ENCODE results near the gene NR5A1.

NR5A1 gene

DNA sequence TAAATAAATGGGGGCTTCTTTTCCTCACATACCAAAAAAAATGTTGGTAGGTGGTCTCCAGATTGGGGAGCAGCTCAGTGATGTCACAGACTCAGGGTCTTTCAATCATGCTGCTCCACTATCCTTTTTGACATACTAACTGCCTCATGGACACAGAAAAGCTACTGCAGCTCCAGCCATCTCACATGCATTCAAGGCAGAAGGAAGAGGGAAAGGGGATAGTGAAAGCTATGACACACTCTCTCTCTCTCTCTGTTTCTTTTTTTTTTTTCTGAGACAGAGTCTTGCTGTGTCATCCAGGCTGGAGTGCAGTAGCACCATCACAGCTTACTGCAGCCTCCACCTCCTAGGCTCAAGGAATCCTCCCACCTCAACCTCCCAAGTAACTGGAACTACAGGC lies 64.8 kb downstream of the NR5A1 start:
- H3K79me2 ChIP-seq (ENCODE audit: insufficient read depth, low read length) = no peaks in the 10 kb centered on the region
- TF ChIP-seq EZH2phosphoT487 (conservative IDR thresholded peaks at IDR 0.05; ENCODE audit: low read length) (no peak), CTCF (IDR thresholded peaks at IDR 0.05; ENCODE audit: insufficient read depth, low read length, poor library complexity, severe bottlenecking) (no peak)

DNA sequence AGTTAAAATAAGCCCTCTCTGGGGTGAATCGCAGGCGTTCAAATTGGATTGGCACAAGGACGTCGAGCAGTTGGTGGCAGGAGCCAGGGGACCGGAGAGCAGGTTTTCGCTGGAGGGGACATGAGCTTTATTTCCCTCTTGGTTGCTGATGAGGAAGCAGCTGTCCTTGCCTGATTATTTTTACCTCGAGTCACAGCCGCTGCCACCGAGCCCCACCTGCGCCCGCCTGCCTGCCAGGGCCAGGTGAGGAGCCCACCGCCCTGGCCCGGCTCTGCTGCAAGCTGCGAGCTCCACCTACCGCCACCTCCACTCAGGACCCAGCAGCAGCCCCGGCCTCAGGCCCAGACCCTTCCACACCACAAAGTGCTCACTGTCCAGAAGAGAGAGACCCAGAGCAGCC lies 65.9 kb downstream of the NR5A1 start:
- no peak overlapping the region for H3K9ac ChIP-seq (ENCODE audit: low read length)
- H3K27ac ChIP-seq (ENCODE audit: low read depth, low read length) = no peak overlapping the region
- H3K4me2 ChIP-seq (ENCODE audit: low read depth, low read length, poor library complexity, severe bottlenecking) = no peak overlapping the region

More for the DNA sequence above, 64.8 kb downstream of the NR5A1 start:
- no peaks in the 10 kb centered on the region for H3K27me3 ChIP-seq (ENCODE audit: low read length)
- H3F3A ChIP-seq (ENCODE audit: insufficient read depth) = no peaks in the 10 kb centered on the region
- no peaks in the 10 kb centered on the region for H4K20me1 ChIP-seq (ENCODE audit: low read depth, low read length)
- H3K27ac ChIP-seq (ENCODE audit: low read depth, low read length) = no peak overlapping the region
- no peaks in the 10 kb centered on the region for H3K36me3 ChIP-seq (ENCODE audit: low read length)
- no peak overlapping the region for H3K4me2 ChIP-seq (ENCODE audit: low read depth, low read length, poor library complexity, severe bottlenecking)
- no peak overlapping the region for H3K4me3 ChIP-seq (ENCODE audit: insufficient read depth, low read length, poor library complexity, severe bottlenecking)
- no peak overlapping the region for H2AFZ ChIP-seq (ENCODE audit: low read depth, low read length, severe bottlenecking)
- H3K9ac ChIP-seq (ENCODE audit: low read length) = no peak overlapping the region
- no peaks in the 10 kb centered on the region for H3K9me2 ChIP-seq (replicated peaks; ENCODE audit: insufficient read depth, low read length)
- no peaks in the 10 kb centered on the region for H3K9me3 ChIP-seq (ENCODE audit: insufficient read depth, low read length)

DNA sequence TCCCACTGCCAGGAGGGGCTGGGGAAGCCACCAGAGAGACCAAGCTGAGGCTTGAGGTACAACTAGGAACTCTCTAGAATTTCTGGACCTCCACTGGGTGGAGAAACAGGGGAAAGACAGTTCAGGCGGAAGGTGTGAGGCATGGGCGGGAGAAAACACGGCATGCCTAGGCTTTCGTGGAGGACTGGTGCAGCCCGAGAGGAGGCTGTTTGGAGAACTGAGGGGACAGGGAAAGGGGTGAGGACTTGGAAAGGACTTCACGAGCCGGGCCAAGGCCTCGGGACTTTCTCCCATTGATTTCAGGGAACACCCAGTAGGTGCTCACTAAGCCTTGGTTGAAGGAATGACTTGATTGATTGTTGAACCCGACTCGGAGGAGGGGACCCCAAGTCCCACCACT lies 66.4 kb downstream of the NR5A1 start:
- H3K9ac ChIP-seq (ENCODE audit: low read length) = no peak overlapping the region
- H4K20me1 ChIP-seq (ENCODE audit: low read depth, low read length) = no peaks in the 10 kb centered on the region
- no peaks in the 10 kb centered on the region for H3K9me3 ChIP-seq (ENCODE audit: insufficient read depth, low read length)
- no peak overlapping the region for H3K4me2 ChIP-seq (ENCODE audit: low read depth, low read length, poor library complexity, severe bottlenecking)
- H3K4me3 ChIP-seq (ENCODE audit: insufficient read depth, low read length, poor library complexity, severe bottlenecking) = no peak overlapping the region
- no peaks in the 10 kb centered on the region for H3K27me3 ChIP-seq (ENCODE audit: low read length)
- no peak overlapping the region for H2AFZ ChIP-seq (ENCODE audit: low read depth, low read length, severe bottlenecking)
- H3K79me2 ChIP-seq (ENCODE audit: insufficient read depth, low read length) = no peaks in the 10 kb centered on the region
- H3K27ac ChIP-seq (ENCODE audit: low read depth, low read length) = no peak overlapping the region
- no peaks in the 10 kb centered on the region for H3K9me2 ChIP-seq (replicated peaks; ENCODE audit: insufficient read depth, low read length)
- no peaks in the 10 kb centered on the region for H3F3A ChIP-seq (ENCODE audit: insufficient read depth)
- no peaks in the 10 kb centered on the region for H3K36me3 ChIP-seq (ENCODE audit: low read length)
- TF ChIP-seq EZH2phosphoT487 (conservative IDR thresholded peaks at IDR 0.05; ENCODE audit: low read length) = no peak
- TF ChIP-seq CTCF (IDR thresholded peaks at IDR 0.05; ENCODE audit: insufficient read depth, low read length, poor library complexity, severe bottlenecking) = no peak

More for the DNA sequence above, 65.9 kb downstream of the NR5A1 start:
- Histone ChIP-seq H3K9me2 (replicated peaks; ENCODE audit: insufficient read depth, low read length) (no peaks in the 10 kb centered on the region), H3K4me3 (ENCODE audit: insufficient read depth, low read length, poor library complexity, severe bottlenecking) (no peak overlapping the region), H4K20me1 (ENCODE audit: low read depth, low read length) (no peaks in the 10 kb centered on the region), H3F3A (ENCODE audit: insufficient read depth) (no peaks in the 10 kb centered on the region), H3K36me3 (ENCODE audit: low read length) (no peaks in the 10 kb centered on the region), H3K79me2 (ENCODE audit: insufficient read depth, low read length) (no peaks in the 10 kb centered on the region), H3K27me3 (ENCODE audit: low read length) (no peaks in the 10 kb centered on the region), H3K9me3 (ENCODE audit: insufficient read depth, low read length) (no peaks in the 10 kb centered on the region), H2AFZ (ENCODE audit: low read depth, low read length, severe bottlenecking) (no peak overlapping the region)
- TF ChIP-seq EZH2phosphoT487 (conservative IDR thresholded peaks at IDR 0.05; ENCODE audit: low read length) = no peak
- no peak for TF ChIP-seq CTCF (IDR thresholded peaks at IDR 0.05; ENCODE audit: insufficient read depth, low read length, poor library complexity, severe bottlenecking)
